Measurements from ENCODE around the gene WWOX.

WWOX gene

DNA sequence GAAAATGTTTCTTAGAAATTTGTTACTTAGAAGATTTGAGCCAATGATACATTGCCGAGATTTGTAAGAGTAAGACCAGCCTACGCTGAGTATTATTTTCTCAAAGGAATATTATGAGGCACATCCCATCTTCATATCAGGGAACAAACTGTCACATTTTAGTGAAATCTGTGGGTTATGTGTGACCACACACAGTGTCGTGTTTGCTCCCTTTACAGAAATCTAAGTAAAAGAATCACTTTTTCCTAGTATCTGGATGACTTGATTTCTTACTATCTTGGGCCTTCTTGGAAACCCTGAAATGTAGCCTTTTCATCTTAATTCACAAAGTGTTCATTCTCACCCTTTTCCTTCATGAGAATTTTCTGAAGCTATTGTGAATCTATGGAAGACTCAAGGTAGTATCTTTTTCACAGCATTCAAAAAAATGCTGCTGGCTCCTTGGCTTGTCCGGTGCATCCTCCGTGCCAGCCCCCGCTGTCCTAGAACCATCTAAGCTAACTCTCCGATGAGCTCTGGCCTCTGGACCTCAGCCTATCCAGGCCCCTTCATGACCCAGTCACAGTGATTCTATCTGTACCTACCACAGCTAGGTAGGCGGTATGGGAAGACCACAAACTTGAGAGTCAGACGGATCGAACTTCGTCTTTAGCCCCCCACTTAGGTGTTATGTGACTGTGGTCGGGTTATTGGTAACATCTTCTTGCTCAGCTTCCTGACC, 976.8 kb downstream of the WWOX start:
- WGBS, 2 experiments (ENCODE audit: insufficient coverage in 2 of 2), result 96% methylated on average over 8 to 9 of the region's 12 CpGs
- H3K4me1 ChIP-seq (ENCODE audit: control insufficient read depth, insufficient read depth, low read length, poor library complexity, severe bottlenecking), result no peaks in the 10 kb centered on the region
- no peak overlapping the region for H3K27ac ChIP-seq (ENCODE audit: low read depth, low read length, severe bottlenecking)
- no peaks in the 10 kb centered on the region for H3K9me3 ChIP-seq (ENCODE audit: control insufficient read depth, low read length)
- H3K4me3 ChIP-seq (ENCODE audit: extremely low read depth, insufficient read depth, low read length, poor library complexity, severe bottlenecking), result no peak overlapping the region
- H3K36me3 ChIP-seq (ENCODE audit: control insufficient read depth, insufficient read depth, low read length), result no peaks in the 10 kb centered on the region

DNA sequence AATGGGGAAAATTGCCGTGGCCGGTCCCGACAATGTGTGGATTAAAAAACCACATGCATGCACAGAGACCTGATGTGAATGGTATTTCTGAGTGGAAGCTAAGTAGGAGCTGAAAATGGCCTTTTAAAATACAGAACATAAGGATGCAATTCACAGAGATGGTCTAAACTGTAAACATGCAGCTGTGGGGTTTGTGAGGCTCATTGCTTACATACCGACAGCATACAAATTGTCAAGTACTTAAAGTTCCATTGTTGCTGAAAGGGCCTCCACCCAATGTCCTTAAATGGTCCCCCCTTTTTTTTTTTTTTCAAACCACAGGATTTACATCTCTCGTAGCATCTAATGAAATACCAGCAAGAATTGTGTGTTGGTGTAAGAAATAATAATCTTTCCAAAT, 977.9 kb downstream of the WWOX start:
- Histone ChIP-seq H3K4me3 (ENCODE audit: extremely low read depth, insufficient read depth, low read length, poor library complexity, severe bottlenecking) (no peak overlapping the region), H3K36me3 (ENCODE audit: control insufficient read depth, insufficient read depth, low read length) (no peaks in the 10 kb centered on the region), H3K27ac (ENCODE audit: low read depth, low read length, severe bottlenecking) (no peak overlapping the region), H3K9me3 (ENCODE audit: control insufficient read depth, low read length) (no peaks in the 10 kb centered on the region), H3K4me1 (ENCODE audit: control insufficient read depth, insufficient read depth, low read length, poor library complexity, severe bottlenecking) (no peaks in the 10 kb centered on the region)
- whole genome bisulfite sequencing, 2 experiments (ENCODE audit: insufficient coverage in 2 of 2), result 89 to 94% methylated on average over 4 of the region's 5 CpGs

DNA sequence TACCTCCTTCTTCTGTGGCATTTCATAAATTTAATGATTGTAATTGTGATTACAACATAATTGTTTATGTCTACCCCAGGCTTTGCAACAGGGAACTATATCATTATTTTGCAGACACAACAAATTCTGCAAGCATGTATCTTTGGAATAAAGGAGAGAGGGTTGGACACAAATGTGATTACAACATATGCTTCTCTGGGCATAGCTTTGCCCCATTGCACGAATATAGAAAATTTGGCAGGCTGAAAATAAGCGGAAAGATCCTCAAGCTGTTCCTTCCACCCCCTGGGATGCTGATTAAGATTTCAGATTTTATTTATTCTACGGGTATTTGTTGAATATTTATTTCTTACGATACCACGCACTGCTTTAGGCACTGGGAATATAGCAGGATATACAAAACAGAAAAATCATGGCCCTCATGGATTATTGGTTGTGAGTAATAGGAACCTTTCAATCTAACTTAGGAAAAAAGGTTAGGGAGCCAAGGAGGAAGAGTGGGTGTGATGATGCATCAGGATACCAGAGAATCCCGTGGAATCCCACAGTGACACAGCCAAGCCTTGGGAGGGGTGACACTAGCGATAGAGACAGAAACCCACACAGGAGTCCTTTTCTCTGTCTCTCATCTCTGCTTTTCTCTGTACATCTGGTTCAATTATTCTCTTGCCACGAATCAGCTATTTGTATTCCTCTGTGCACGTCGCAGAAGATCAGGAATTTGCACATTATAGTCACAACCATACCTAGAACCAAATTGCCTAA, 980.4 kb downstream of the WWOX start:
- Histone ChIP-seq H3K4me1 (ENCODE audit: control insufficient read depth, insufficient read depth, low read length, poor library complexity, severe bottlenecking) (no peaks in the 10 kb centered on the region), H3K9me3 (ENCODE audit: control insufficient read depth, low read length) (no peaks in the 10 kb centered on the region), H3K36me3 (ENCODE audit: control insufficient read depth, insufficient read depth, low read length) (no peaks in the 10 kb centered on the region), H3K27ac (ENCODE audit: low read depth, low read length, severe bottlenecking) (no peak overlapping the region), H3K4me3 (ENCODE audit: extremely low read depth, insufficient read depth, low read length, poor library complexity, severe bottlenecking) (no peak overlapping the region)
- WGBS, 2 experiments (ENCODE audit: insufficient coverage in 2 of 2), result 94 to 99% methylated on average over 5 to 10 of the region's 10 CpGs

DNA sequence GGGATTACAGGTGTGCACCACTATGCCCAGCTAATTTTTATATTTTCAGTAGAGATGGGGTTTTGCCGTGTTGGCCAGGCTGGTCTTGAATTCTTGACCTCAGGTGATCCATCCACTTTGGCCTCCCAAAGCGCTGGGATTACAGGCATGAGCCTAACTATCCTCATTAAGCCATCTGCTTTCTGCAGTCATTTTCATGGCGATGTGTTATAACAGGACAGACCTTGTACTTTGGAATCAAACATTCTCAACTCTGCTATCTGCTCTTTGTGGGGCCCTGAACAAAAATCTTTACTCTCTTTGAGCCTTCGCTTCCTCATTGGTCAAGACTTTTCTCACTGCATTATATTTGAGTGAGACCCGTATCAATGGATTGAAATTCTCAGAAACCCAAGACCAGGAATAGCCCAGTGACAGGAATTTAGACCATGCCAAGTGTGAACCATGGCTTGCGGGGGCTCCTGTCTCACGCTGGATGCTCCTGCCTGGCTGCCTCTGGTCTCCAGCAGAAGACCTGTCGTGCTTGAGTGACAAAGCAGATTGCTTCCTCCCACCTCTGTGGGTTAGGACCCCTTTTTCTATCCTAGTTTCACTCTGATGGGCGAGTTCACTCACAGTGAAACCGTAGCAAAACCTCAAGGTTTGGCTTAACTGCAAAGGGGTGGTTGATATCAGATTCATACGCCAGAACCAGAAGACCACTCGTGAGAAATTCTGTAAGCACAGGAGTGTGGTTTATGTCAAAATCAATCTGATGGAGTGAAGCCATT, 982.0 kb downstream of the WWOX start:
- no peak overlapping the region for H3K4me3 ChIP-seq (ENCODE audit: extremely low read depth, insufficient read depth, low read length, poor library complexity, severe bottlenecking)
- no peaks in the 10 kb centered on the region for H3K4me1 ChIP-seq (ENCODE audit: control insufficient read depth, insufficient read depth, low read length, poor library complexity, severe bottlenecking)
- H3K36me3 ChIP-seq (ENCODE audit: control insufficient read depth, insufficient read depth, low read length), result no peaks in the 10 kb centered on the region
- no peak overlapping the region for H3K27ac ChIP-seq (ENCODE audit: low read depth, low read length, severe bottlenecking)
- 88 to 96% methylated on average over 9 to 12 of the region's 12 CpGs for WGBS, 2 experiments (ENCODE audit: insufficient coverage in 2 of 2)
- H3K9me3 ChIP-seq (ENCODE audit: control insufficient read depth, low read length), result no peaks in the 10 kb centered on the region

DNA sequence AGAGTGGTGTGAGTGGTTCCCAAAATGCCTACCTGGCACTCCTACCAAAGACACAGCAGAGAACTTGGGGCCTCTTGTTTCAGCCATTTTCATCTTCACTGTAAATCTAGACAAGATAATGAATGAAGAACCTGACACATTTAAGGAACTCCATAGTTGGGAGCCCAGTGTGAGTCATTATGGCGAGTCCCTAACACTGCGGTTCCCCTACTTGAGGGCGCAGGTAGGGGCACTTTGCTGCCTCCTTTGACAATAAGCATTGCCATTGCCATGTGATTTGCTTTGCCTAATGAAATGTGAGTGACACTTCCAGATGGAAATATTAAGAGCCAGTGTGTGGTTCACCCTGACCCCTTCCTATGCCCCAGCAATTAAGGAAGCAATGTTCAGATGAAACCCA, 983.5 kb downstream of the WWOX start:
- Histone ChIP-seq H3K4me3 (ENCODE audit: extremely low read depth, insufficient read depth, low read length, poor library complexity, severe bottlenecking) (no peak overlapping the region), H3K4me1 (ENCODE audit: control insufficient read depth, insufficient read depth, low read length, poor library complexity, severe bottlenecking) (no peaks in the 10 kb centered on the region), H3K36me3 (ENCODE audit: control insufficient read depth, insufficient read depth, low read length) (no peaks in the 10 kb centered on the region), H3K9me3 (ENCODE audit: control insufficient read depth, low read length) (no peaks in the 10 kb centered on the region), H3K27ac (ENCODE audit: low read depth, low read length, severe bottlenecking) (no peak overlapping the region)
- 100% methylated on average over 3 of the region's 3 CpGs for WGBS, 2 experiments (ENCODE audit: insufficient coverage in 2 of 2)

DNA sequence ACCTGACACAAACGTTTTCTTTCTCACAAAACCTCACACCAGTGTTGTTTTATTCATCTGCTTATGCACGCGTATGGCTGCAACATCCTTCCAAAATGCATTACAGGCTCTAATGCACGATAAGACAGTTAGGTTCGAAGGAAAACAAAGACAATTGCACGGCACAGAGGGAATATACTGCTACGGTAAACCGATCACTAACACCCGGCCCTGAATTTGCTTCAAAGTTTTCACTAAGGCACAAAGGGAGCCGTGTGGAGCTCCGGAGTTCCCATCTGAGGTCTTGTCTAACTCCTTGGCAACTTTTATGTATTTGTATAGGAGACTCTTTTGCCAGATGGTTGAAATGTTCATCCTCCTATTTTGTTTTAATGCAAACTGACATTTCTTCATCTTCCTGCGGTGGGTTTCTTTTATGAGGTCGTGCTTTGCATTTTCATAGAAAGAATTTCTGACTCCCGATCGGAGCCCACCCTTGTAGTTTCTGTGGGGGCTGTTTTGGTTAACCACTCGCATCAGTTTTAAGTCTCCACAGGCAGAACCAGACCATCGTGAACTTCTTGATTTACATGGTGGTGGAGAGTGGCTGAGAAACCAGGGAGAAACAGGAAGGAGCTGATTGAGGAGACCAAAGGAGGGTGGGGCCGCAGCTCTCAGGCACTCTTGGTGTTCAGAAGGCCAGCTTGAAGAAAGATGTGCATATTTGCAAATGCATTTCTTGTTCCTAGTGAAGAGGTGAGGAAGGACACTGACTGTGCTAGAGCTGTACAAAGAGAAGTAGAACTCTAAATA, 984.2 kb downstream of the WWOX start:
- Histone ChIP-seq H3K9me3 (ENCODE audit: control insufficient read depth, low read length) (no peaks in the 10 kb centered on the region), H3K4me3 (ENCODE audit: extremely low read depth, insufficient read depth, low read length, poor library complexity, severe bottlenecking) (no peak overlapping the region), H3K27ac (ENCODE audit: low read depth, low read length, severe bottlenecking) (no peak overlapping the region), H3K4me1 (ENCODE audit: control insufficient read depth, insufficient read depth, low read length, poor library complexity, severe bottlenecking) (no peaks in the 10 kb centered on the region), H3K36me3 (ENCODE audit: control insufficient read depth, insufficient read depth, low read length) (no peaks in the 10 kb centered on the region)
- 88 to 91% methylated on average over 15 of the region's 18 CpGs for WGBS, 2 experiments (ENCODE audit: insufficient coverage in 2 of 2)

DNA sequence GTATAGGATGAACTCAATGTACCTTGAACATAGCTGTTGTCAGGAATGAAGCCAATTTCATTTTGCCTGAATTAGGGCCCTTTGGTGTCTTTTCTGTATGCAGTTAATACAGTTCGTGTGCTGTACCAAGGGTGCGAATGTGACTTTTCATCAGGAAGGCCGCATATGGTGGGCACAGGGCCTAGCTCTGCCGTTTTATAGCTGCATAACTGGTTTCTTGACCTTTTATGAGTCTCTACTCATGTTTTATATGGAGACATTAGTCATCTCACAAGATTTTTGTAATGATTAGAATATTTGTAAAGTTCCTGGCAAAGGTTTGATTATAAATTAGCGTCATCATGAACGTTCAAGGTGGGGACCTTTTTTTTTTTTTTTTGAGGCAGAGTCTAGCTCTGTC, 989.5 kb downstream of the WWOX start:
- Histone ChIP-seq H3K9me3 (ENCODE audit: control insufficient read depth, low read length) (no peaks in the 10 kb centered on the region), H3K4me1 (ENCODE audit: control insufficient read depth, insufficient read depth, low read length, poor library complexity, severe bottlenecking) (peaks cover 6% of the 10 kb centered on the region), H3K4me3 (ENCODE audit: extremely low read depth, insufficient read depth, low read length, poor library complexity, severe bottlenecking) (no peak overlapping the region), H3K27ac (ENCODE audit: low read depth, low read length, severe bottlenecking) (no peak overlapping the region), H3K36me3 (ENCODE audit: control insufficient read depth, insufficient read depth, low read length) (no peaks in the 10 kb centered on the region)
- WGBS, 2 experiments (ENCODE audit: insufficient coverage in 2 of 2), result 94 to 100% methylated on average over 4 to 5 of the region's 6 CpGs

DNA sequence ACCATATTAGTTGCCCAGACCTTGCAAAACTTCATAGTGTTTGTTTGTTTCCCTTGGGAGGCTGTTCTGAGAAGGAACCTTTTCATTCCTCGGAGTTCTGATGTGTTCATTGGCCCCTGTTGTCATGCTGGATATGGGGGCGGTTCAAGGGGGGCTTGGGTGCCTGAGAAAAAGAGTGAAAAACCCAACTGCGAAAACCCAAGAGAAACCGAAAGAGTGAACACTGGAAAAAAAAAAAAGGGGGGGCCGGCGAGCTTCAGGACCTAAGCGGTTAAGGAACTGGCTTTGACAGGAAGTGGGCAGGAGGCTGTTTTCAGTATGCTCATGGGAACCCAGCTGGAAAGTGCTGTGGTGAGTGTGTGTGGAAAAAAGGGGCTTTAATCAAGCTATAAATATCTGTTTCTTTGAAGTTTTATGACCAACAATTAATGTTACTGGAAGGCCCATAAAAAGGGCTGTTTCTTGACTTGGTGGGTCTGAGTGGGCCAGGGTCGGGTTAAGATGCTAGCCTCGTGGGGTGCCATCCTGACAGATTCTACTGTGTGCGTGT, 990.4 kb downstream of the WWOX start:
- Histone ChIP-seq H3K9me3 (ENCODE audit: control insufficient read depth, low read length) (no peaks in the 10 kb centered on the region), H3K4me3 (ENCODE audit: extremely low read depth, insufficient read depth, low read length, poor library complexity, severe bottlenecking) (no peak overlapping the region)
- whole genome bisulfite sequencing, 2 experiments (ENCODE audit: insufficient coverage in 2 of 2), result 93 to 95% methylated on average over 6 to 8 of the region's 10 CpGs

DNA sequence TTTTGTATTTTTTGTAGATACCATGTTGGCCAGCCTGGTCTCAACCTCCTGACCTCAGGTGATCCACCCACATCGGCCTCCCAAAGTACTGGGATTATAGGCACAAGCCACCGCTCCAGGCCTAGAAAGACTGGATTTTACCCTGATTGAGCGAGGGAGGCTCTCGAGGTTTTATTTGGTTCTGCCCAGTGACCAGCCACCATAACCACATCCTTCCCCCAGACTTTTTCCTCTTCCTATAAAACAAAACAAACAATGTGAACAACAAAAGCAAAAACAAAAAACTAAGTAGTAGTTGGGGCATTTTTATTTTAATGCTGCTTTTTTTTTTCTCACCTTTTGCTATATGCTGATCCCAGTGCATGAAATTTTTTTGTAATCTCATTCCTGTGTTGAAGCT, 991.5 kb downstream of the WWOX start:
- Histone ChIP-seq H3K36me3 (ENCODE audit: control insufficient read depth, insufficient read depth, low read length) (no peaks in the 10 kb centered on the region), H3K27ac (ENCODE audit: low read depth, low read length, severe bottlenecking) (no peak overlapping the region), H3K9me3 (ENCODE audit: control insufficient read depth, low read length) (no peaks in the 10 kb centered on the region), H3K4me1 (ENCODE audit: control insufficient read depth, insufficient read depth, low read length, poor library complexity, severe bottlenecking) (peaks cover 6% of the 10 kb centered on the region), H3K4me3 (ENCODE audit: extremely low read depth, insufficient read depth, low read length, poor library complexity, severe bottlenecking) (no peak overlapping the region)
- 87 to 90% methylated on average over 2 to 4 of the region's 4 CpGs for WGBS, 2 experiments (ENCODE audit: insufficient coverage in 2 of 2)

More for the DNA sequence above, 990.4 kb downstream of the WWOX start:
- no peaks in the 10 kb centered on the region for H3K36me3 ChIP-seq (ENCODE audit: control insufficient read depth, insufficient read depth, low read length)
- no peak overlapping the region for H3K27ac ChIP-seq (ENCODE audit: low read depth, low read length, severe bottlenecking)
- peaks cover 6% of the 10 kb centered on the region for H3K4me1 ChIP-seq (ENCODE audit: control insufficient read depth, insufficient read depth, low read length, poor library complexity, severe bottlenecking)

DNA sequence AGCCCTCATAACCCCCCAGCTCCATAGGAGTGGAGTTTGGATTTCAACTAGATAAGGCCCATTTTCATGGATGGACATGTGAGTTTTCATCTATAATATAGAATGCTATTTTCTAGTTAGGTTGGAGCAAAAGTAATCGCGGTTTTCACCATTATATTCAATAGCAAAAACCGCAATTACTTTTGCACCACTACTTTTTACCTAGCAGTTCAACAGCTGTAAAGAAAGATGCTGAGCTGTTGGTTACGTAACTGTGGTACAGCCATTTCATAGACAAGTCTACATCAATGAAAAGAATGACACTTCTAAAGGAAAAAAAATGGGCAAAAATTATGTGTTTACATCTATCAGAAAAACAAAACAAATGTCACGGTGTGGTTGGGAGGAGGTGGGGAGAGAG, 993.4 kb downstream of the WWOX start:
- Histone ChIP-seq H3K9me3 (ENCODE audit: control insufficient read depth, low read length) (no peaks in the 10 kb centered on the region), H3K4me1 (ENCODE audit: control insufficient read depth, insufficient read depth, low read length, poor library complexity, severe bottlenecking) (peaks cover 6% of the 10 kb centered on the region), H3K36me3 (ENCODE audit: control insufficient read depth, insufficient read depth, low read length) (no peaks in the 10 kb centered on the region), H3K4me3 (ENCODE audit: extremely low read depth, insufficient read depth, low read length, poor library complexity, severe bottlenecking) (no peak overlapping the region), H3K27ac (ENCODE audit: low read depth, low read length, severe bottlenecking) (no peak overlapping the region)
- WGBS, 2 experiments (ENCODE audit: insufficient coverage in 2 of 2), result no CpG with 5 or more reads among the region's 5 CpGs
